Measurements from ENCODE around the gene METAP2.
"Not testable (repeated sequence)": the region's sequence is repeated elsewhere in the genome, so short reads cannot be mapped to it uniquely, and the experiment has no call there.

METAP2 gene

DNA sequence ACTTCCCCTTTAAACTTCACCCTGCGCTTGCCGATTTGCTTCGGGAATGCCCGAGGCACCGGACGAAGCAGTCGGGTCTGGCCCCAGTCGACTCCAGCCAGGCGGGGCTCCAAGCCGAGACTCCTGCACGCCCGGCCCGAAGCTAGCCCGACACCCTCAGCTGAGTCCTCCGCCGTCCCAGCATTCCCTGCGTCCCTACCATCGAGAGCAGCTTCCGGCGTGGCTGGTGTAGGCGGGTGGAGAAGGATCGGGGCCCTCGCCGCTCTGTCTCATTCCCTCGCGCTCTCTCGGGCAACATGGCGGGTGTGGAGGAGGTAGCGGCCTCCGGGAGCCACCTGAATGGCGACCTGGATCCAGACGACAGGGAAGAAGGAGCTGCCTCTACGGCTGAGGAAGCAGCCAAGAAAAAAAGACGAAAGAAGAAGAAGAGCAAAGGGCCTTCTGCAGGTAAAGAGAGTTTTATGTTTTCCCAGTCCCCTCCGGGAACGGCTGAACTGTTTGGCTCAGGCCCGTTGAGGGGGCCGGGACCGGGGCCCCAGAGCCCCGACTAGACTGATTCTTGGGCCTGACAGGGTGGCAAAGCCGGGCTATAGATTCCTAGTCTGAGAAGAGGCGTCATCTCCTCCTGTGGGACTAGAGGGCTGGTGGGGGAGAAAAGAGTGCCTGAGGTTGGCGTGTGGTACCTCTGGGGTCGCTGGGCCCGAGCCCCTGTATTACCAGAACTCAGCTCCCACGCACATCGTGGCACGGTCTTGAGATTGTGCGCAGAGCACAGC, at the start of gene METAP2:
Gene METAP2 (plus strand): TSS at position 269 of the 776 bp plus-strand sequence. CDS start 28 bp downstream, at position 297.
- peak; percentile 90 for DNase-seq (ENCODE audit: low read depth, low spot score)

DNA sequence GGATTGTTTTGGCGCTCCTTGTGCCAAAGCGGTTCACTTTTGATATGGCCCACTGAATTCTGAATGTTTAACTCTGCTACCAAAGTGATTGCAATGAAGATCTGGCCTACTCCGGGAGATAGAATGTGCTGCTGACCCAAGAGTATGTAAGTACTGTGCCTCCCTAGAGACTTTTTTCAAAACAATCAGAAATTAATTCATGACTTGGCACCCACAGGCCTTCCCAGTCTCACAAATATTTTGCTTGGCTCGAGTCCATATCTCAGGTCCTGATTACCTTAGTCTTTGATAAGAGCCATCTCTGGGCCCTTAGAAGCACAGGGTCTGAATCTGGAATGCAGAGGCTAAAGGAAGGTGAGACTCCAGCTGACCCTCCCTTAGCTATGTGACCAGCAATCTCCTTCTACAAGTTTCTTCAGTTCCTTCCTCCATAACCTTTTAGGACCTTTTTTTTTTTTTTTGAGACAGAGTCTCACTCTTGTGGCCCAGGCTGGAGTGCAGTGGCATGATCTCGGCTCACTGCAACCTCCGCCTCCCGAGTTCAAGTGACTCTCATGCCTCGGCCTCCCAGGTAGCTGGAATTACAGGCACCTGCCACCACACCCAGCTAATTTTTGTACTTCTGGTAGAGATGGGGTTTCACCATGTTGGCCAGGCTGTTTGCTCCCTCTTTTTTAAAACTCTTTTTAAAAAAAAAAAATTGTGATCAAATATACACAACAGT, 49.5 kb upstream of the METAP2 start:
- DNase-seq (ENCODE audit: low read depth, low spot score) = no peak

DNA sequence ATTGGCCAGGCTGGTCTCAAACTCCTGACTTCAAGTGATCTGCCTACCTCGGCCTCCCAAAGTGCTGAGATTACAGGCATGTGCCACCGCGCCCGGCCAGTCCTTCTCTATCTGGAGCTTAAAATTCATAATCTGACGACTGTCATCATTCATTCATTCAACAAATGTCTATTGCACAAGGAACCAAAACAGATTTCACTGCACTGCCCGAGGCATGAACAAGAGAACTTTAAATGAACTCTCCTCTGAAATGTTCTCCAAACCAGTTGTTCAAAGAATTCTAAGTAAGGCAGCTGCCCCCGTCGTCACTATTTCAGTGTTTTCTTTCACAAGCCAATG, 44.8 kb upstream of the METAP2 start:
- DNase-seq (ENCODE audit: low read depth, low spot score) = no peak

DNA sequence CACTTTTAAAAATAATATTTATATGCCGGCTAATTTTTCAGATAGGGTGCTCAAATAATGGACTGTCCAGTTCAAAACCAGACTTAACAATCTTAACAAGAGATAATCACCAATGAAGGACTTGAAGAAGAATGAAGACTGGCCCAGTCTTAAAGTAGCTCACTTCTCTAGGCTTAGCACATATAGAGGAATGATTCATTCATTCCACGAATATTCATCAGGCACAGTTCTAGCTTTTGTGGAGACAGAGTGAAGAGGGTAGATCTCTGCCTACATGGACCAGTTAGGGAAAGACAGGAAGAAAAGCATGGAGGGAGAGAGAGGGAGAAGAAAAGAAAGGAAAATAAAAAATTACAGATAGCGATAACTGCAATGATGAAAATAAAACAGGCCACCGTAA, 42.8 kb upstream of the METAP2 start:
- DNase-seq (ENCODE audit: low read depth, low spot score) = no peak

DNA sequence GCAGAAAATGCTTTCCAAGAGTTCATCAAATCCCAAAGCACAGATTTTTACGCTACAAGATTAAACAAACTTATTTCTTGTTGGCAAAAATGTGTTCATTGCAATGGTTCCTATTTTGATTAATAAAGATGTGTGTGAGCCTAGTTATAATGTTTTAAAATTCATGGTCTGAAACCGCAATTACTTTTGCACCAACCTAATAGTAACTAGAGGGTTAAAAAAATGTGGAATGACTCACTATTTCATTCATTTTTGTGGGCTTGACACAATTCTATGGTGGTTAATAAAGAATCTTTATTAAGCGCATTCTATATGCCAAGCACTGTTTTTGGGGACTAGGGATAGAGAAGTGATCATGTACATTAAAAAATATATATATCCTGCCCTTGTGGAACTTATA, 38.6 kb upstream of the METAP2 start:
- no peak for DNase-seq (ENCODE audit: low read depth, low spot score)

DNA sequence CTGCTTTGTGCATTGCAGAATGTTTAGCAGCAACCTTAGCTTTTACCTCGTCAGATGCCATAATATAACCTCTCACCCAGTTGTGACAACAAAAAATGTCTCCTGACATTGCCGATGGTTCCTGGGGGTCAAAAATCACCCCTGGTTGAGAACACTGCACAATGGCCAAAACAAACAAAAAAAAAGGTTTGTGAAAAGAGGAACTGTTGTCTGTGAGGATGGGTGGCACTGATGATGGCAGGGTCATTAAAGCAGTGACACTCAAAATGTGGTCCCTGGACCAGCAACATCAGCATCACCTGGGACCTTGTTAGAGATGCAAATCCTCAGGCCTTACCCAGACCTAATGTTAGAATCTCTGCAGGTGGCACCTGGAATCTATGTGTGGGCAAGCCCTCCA, 36.4 kb upstream of the METAP2 start:
- no peak for DNase-seq (ENCODE audit: low read depth, low spot score)

DNA sequence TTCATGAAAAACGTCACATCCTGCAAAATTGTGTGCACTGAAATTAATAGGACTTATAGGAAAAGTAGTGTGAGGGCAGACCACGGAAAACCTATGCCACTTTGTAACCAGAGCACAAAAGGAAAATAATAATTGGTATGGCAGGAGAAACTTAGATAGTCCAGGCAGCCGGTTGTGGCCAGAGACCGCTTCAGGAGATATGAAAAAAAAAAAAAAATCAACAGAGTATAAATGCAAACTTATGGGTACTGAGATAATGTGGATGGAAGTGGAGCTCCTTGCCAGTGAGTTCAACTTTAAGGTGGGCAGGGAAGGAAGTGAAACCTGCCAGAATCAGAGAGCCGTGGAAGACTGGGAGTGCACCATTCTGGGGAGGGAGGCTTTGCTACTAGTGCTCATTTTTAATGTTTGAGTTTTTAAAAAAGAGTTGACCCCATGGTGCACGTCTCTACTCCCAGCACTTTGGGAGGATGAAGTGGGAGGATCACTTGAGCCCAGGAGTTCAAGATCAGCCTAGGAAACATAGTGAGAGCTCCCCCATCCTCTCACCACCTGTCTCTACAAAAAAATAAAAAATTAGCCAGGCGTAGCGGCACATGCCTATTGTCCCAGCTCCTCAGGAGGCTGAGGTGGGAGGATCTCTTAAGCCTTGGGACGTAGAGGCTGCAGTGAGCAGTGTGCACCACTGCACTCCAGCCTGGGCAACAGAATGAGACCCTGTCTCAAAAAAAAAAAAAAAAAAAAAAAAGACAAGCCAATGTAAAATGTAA, 34.3 kb upstream of the METAP2 start:
- DNase-seq (ENCODE audit: low read depth, low spot score) = no peak

DNA sequence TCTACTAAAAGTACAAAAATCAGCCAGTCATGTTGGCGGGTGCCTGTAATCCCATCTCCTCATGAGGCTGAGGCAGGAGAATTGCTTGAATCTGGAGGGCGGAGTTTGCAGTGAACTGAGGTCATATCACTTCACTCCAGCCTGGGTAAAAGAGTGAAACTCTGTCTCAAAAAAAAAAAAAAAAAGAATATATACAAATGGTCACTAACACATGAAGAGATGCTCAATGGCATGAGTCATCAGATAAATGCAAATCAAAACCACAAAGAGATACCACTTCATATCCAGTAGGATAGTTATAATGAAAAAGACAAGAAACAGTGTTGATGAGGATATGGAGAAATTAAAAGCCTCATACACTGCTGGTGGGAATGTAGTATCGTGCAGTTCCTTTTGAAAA, 33.6 kb upstream of the METAP2 start:
- no peak for DNase-seq (ENCODE audit: low read depth, low spot score)

DNA sequence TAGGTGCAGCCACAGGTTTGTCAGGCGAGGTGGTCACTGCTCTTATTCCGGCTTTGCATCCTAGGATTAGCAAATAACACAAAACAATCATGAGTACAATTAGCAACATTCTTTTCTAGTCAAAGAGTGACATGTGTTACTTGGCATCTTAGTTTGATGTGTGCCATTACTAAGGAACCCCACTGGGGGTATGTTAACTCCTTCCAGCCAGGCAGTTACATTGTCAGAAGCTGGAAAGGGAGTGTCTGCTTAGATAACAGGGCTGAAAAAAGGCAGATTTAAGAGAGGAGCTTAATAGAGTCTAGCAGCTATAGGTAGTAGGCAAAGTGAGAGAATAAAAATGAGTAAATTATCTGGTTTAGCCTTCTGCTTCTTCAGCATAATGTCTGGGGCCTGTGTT, 30.5 kb upstream of the METAP2 start:
- DNase-seq (ENCODE audit: low read depth, low spot score) = no peak

DNA sequence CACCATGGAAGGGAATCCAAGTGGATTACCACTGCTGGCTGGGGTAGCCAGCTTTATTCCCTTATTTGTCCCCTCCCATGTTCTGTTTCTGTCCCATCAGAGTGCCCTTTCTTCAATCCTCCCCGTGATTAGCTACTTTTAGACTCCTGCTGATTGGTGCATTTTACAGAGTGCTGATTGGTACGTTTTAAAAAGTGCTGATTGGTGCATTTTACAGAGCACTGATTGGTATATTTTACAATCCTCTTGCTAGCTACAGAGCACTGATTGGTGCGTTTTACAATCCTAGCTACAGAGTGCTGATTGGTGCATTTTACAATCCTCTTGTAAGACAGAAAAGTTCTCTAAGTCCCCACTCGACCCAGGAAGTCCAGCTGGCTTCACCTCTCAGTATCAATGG, 28.9 kb upstream of the METAP2 start:
- not testable (repeated sequence) for DNase-seq (ENCODE audit: low read depth, low spot score)

DNA sequence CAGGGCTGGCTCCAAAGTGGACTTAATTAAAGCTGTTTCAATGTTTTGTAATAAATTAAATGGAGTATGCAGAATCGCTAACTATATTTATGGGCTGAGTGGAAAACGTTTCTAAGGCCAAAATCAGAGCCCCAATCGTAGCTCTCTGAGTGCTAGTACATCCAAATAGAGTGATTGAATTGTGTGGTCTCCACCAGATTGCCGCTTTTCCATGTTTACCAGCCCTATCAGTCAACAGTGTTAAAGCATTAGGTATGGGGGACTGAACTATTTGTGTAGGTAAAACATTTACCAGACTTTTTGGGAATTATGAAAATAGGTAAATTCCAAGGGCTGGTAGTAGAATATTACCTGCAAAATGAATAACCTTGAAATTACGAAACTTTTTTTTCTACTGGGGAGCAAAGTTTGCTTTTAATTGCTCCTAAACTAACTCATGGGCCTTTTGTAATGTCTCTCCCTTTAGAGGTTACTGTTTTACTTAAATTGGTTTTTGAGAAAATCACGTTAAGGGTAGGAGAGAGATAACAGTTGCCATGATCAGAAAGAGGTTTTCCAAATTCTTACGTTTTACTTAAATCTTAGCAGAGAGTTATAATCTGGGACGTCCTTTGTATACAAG, 28.0 kb upstream of the METAP2 start:
- DNase-seq (ENCODE audit: low read depth, low spot score) = no peak

DNA sequence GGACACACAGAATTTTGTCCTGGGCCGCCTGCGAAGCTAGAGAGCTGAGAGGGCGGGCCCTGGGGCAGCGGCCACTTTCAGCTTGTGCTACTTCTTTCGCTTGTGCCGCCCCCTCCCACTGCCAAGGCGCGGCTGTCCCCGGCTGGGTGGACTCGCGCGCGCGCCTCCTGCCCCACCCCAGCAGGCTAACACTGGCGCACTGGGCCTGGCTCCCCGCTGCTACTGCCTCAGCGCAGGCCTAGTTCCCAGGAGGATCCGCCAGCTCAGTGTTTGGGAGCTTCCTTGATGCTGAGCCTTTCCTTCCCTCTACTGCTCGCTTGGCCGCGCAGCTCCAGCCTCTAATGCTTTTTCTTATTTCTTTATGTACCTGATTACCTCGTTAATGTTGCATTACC, 27.4 kb upstream of the METAP2 start:
- no peak for DNase-seq (ENCODE audit: low read depth, low spot score)

DNA sequence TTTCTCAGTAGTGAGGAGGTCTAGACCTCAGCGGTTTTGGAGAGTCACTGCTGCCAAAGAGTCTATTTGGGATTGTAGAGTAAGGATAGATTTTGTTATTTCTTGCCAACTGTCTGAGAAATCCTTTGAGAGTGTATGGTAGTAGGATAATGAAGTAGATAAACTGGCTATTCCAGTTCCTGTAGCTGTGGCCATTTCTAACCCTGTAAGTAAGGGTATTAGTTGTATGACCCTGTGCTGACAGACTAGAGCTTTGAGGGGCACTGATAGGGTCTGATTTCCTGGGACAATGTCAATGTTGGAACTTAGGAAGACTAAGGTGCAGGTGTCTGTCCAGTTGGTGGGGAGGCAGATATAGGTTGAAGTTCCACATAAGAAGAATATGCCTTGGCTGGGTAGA, 24.3 kb upstream of the METAP2 start:
- DNase-seq (ENCODE audit: low read depth, low spot score) = not testable (repeated sequence)

DNA sequence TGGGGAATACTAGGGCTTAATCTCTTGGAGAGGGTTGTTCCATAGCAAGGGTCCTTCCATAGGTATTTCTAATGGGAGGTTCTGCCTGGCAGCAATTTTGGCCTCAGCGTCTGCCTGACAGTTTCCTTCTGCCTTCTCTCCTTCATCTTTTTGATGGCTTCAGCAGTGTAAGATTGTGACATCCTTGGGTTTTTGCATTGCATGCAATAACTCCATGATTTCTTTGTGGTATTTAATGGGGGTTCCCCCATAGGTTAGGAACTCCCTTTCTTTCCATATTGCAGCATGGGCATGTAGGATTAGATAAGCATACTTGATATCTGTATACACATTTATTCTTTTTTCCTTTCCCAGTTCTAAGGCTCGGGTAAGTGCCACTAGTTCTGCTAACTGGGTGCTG, 21.5 kb upstream of the METAP2 start:
- not testable (repeated sequence) for DNase-seq (ENCODE audit: low read depth, low spot score)

DNA sequence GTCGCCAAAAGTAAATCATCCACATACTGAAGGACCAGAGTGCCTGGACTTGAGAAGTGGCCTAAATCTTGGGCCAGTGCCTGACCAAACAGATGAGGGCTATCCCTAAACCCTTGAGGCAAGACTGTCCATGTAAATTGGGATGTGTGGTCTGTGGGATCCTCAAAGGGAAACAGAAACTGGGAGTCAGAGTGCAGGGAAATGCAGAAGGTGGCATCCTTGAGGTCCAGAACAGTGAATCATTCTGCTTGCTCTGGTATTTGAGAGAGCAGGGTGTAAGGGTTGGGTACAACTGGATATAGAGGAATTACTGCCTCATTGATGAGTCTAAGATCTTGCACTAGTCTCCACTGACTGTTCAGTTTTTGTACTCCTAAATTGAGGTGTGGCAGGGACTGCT, 20.1 kb upstream of the METAP2 start:
- DNase-seq (ENCODE audit: low read depth, low spot score) = not testable (repeated sequence)

DNA sequence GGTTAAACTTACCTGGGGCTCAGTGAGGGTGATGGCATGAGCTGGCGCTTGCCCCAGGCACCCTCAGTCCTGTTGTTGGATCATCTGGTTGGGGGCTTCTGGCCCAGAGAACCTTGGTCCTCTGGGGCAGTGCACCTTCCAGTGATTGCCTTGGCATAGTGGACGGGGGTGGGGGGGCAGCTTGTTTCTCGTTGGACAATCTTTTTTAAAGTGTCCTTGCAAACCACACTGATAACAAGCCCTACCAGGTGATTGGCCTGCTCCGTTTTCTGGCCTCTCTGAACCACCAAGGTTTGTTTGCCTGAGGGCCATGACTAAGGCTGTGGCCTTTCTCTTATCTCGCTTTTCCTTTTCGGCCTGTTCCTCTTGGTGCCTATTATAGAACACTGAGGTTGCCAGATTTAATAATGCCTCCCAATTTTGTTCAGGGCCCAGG, 19.2 kb upstream of the METAP2 start:
- not testable (repeated sequence) for DNase-seq (ENCODE audit: low read depth, low spot score)

DNA sequence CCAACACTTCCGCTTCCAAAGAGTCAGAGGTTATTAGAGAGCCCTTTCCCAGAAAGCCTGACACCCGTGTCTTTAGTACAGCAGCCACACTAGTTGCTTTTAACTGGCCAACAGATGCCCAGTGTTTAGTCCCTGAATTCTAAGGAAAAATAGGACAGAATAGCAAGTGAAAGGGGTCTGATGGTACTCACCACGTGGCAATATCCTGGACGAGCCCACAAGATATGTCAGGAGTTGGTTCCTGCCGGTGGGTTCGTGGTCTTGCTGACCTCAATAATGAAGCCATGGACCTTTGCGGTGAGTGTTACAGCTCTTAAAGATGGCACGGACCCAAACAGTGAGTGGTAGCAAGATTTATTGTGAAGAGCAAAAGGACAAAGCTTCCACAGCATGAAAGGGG, 16.3 kb upstream of the METAP2 start:
- not testable (repeated sequence) for DNase-seq (ENCODE audit: low read depth, low spot score)

DNA sequence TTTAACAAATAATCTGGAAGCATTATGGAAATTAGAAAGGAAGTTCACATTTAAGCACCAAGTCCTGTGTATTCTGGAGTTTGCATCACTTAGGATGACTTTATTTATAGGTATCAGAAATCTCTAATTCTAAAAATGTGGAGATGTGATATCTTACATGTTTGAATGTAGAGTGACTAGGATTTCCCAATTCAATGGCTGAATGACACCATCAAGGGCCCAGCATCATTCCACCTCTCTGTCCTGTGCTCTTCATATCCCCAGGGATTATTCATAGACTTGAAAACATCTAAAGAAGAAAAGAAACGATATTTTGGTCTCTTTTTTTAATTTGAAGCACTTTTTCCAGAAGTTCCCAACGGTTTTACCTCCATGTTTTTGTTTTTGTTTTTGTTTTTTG, 15.2 kb upstream of the METAP2 start:
- DNase-seq (ENCODE audit: low read depth, low spot score) = no peak

DNA sequence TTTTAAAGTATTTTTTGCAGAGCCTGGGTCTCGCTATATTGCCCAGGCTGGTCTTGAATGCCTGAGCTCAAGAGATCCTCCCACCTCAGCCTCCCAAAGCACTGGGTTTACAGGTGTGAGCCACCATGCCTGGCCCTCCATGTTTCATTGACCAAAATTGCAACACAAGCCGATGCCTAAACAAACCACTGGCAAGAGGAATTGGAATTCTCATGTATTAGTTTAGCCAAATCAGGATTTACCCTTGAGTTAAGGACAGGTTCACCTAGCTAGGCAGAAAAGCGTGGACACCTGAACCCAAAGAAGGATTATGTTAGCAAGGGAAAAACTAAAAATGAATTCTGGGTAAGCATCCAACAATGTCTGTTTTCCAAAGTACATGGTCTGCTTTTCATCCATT, 14.6 kb upstream of the METAP2 start:
- no peak for DNase-seq (ENCODE audit: low read depth, low spot score)

DNA sequence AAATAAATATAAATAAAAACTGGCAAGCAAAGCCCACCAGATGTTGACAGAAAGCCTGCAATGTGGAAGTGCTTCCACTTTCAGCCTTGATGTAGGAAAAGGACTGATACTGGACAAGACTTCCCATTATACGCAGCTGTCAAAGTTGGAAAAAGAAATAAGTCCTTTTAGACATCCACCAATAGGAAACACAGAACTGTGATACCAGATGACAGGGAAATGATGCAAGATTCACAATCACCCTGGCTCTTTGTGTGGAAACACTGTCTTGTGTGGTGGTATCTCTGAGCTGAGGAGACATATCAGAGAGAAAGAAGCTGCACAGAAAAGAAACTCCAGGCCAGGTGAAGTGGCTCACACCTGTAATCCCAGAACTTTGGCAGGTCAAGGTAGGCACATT, 13.8 kb upstream of the METAP2 start:
- DNase-seq (ENCODE audit: low read depth, low spot score) = no peak

DNA sequence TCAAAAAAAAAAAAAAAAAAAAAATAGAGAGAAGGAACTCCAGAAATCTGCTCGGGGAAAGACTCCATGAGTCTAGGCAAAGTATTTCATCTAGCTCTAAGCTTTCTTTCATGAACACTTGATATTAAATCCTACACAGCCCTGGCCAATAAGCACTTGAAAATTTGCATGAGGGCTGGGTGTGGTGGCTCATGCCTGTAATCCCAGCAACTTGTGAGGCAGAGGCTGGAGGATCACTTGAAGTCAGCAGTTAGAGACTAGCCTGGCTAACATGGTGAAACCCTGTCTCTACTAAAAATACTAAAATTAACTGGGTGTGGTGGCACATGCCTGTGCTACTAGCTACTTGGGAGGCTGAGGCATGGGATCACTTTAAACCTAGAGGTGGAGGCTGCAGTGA, 13.1 kb upstream of the METAP2 start:
- DNase-seq (ENCODE audit: low read depth, low spot score) = no peak

DNA sequence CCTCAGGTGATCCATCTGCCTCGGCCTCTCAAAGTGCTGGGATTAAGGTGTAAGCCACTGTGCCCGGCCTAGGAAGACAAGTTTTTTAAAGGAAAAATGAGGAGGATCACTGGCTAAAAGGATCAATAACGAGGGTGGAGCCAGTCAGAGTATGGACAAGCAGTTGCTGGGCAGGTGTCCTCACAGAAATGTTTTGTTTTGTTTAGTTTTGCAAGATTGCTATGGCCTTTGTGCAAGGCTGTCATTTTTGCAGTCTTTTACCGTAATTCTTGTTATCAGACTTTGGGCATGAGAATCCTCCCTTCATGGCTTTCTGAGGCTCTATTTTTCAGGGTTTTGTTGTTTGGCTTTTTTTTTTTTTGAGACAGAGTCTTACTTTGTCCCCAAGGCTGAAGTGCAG, 11.9 kb upstream of the METAP2 start:
- DNase-seq (ENCODE audit: low read depth, low spot score) = no peak

Data from activated naive CD8-positive, alpha-beta T cell treated with anti-CD3 and anti-CD28 coated beads, Interleukin-2, amount 50 U/mL, for 16 hours (primary cell).